ENCODE data around the gene QSER1.

DNA sequence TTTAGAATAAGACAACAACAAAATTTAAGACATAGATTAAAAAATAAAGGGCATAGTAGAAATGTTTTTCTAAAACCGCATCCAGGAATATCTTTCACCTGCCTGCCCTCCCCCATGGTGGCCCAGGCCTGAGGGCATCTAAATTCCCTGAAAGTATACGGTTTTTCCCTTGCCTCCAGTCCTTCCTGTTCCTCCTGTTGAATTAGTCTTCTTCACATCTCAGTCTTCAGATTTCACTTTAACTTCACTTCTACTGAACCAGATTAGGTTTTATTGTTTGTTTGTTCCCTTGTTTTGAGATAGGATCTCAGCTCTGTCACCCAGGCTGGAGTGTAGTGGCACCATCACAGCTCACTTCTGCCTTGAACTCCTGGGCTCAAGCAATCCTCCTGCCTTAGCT, 90.0 kb downstream of the QSER1 start:
- TF ChIP-seq, protein P1, sequence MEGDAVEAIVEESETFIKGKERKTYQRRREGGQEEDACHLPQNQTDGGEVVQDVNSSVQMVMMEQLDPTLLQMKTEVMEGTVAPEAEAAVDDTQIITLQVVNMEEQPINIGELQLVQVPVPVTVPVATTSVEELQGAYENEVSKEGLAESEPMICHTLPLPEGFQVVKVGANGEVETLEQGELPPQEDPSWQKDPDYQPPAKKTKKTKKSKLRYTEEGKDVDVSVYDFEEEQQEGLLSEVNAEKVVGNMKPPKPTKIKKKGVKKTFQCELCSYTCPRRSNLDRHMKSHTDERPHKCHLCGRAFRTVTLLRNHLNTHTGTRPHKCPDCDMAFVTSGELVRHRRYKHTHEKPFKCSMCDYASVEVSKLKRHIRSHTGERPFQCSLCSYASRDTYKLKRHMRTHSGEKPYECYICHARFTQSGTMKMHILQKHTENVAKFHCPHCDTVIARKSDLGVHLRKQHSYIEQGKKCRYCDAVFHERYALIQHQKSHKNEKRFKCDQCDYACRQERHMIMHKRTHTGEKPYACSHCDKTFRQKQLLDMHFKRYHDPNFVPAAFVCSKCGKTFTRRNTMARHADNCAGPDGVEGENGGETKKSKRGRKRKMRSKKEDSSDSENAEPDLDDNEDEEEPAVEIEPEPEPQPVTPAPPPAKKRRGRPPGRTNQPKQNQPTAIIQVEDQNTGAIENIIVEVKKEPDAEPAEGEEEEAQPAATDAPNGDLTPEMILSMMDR (IDR thresholded peaks at IDR 0.05): no peak
- no peak for TF ChIP-seq POLR2A (IDR thresholded peaks at IDR 0.05)
